Astrocyte of the spinal cord (primary cell): ENCODE results near the gene OS9.

Source experiments
- DNase-seq: peaks from one replicate; pipeline ENCODE4 v3.0.0; 2011; ENCODE audit warnings: low read depth, low spot score
- H3K4me3 ChIP-seq: 2 replicates; pipeline ENCODE4 v1.5.1; 2011; ENCODE audit warnings: low read depth, mild to moderate bottlenecking, low read length, moderate library complexity
- CTCF ChIP-seq: IDR thresholded peaks from 2 replicates; pipeline ENCODE4 v1.5.1; 2012; ENCODE audit warnings: low read depth, mild to moderate bottlenecking, low read length, inconsistent platforms
- in situ Hi-C: cut with HindIII; loops from 2 replicates; pipeline ENCODE4 v1.10.0; 2017; ENCODE audit warnings: low sequenced_read_pairs

Gene OS9

GRCh38 chr12:57679697-57680096 is 14.2 kb upstream of the OS9 start:
- TF ChIP-seq CTCF, result no peak
- DNase-seq, result no peak
- in situ Hi-C loops, result no loop called here
- H3K4me3 ChIP-seq, result no peak overlapping the region

GRCh38 chr12:57687862-57688261 is 6.1 kb upstream of the OS9 start:
- no peak for TF ChIP-seq CTCF
- no peak for DNase-seq
- no peak overlapping the region for H3K4me3 ChIP-seq
- in situ Hi-C loops, result no loop called here

GRCh38 chr12:57688931-57689330 is 5.0 kb upstream of the OS9 start:
- DNase-seq, result no peak
- H3K4me3 ChIP-seq, result no peak overlapping the region
- in situ Hi-C loops, result no loop called here
- no peak for TF ChIP-seq CTCF

- no peak for TF ChIP-seq CTCF
Observed at GRCh38 chr12:57692500-57692899, 1.4 kb upstream of the OS9 start.

GRCh38 chr12:57693317-57693658 is 644 bp upstream of the OS9 start:
- in situ Hi-C loops, result no loop called here
- no peak for TF ChIP-seq CTCF
- H3K4me3 ChIP-seq, result peak overlapping the region; percentile 9
- DNase-seq, result no peak

More at GRCh38 chr12:57692500-57692899, 1.4 kb upstream of the OS9 start:
- in situ Hi-C loops, result no loop called here
- H3K4me3 ChIP-seq, result no peak overlapping the region
- no peak for DNase-seq

- in situ Hi-C loops, result no loop called here
- H3K4me3 ChIP-seq, result peak overlapping the region; percentile 99
- peak; percentile 4 for DNase-seq
- TF ChIP-seq CTCF, result no peak
Observed at GRCh38 chr12:57694459-57695019, 607 bp downstream of the OS9 start.

GRCh38 chr12:57695770-57696432 is 2.0 kb downstream of the OS9 start:
- DNase-seq, result no peak
- in situ Hi-C loops, result no loop called here
- no peak for TF ChIP-seq CTCF
- H3K4me3 ChIP-seq, result no peak overlapping the region
